HG02973 (cell line): Measurements from ENCODE around the gene SP140L.
"Not testable (repeated sequence)": the region's sequence is repeated elsewhere in the genome, so short reads cannot be mapped to it uniquely, and the experiment has no call there.

Experiments
- ATAC-seq: cut with Tn5 transposase; IDR thresholded peaks from one replicate; pipeline ENCODE4 v1.9.1; 2021; ENCODE audit warnings: moderate library complexity; ENCODE audit not compliant: unreplicated experiment

Gene SP140L

DNA sequence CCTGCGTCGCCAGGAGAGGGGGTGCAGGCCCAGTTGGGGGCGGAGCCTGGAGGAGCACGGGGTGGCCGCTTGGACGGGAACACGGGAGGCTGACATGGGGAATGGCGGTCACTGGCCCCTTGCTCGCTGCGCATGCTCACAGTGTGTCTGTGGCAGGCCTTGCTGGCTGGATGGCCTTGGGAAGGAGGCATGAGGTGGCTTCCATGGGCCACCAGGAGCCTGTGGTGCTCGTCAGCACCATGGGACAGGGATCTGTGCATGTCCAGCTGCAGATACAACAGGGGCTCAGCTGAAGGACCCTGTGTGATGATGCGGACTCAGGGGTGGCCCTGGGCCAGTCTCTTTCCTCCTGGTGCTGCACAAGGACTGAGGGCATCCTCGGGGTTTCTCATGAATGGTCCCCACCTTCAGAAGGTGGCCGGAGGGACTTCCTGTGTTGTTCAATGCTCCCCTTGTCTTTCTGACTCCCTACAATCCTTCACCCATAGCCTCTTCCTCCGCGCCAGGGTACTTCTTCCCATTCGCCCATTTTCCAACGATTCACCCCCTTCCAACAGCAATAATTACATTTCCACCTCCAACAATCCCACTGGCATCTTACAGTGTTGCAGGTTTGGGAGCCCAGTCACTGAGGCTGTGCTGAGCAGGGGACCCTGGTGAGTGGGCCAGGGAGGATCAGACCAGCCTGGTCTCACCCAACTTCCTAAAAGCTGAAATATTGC is 3.4 kb upstream of the SP140L start:
- no peak for ATAC-seq

DNA sequence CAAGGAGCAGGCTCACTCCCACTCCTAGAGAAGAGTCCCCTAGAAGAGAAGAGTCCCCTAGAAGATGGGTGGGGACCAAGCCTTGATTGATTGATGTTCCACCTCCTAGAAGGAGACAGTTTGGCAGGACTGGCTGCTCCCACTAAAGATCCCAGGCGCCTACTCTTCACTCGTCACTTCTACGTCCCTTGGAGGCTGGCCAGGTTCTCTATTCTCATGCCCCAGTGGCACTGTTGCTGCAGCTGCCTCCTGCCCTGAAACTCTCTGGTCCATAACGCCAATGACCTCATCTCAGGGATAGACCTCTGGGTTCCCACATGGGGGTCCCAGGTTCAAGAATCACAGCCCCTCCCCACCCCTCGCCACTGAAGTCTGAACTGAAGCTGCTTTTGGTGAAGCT is 2.5 kb upstream of the SP140L start:
- no peak for ATAC-seq

DNA sequence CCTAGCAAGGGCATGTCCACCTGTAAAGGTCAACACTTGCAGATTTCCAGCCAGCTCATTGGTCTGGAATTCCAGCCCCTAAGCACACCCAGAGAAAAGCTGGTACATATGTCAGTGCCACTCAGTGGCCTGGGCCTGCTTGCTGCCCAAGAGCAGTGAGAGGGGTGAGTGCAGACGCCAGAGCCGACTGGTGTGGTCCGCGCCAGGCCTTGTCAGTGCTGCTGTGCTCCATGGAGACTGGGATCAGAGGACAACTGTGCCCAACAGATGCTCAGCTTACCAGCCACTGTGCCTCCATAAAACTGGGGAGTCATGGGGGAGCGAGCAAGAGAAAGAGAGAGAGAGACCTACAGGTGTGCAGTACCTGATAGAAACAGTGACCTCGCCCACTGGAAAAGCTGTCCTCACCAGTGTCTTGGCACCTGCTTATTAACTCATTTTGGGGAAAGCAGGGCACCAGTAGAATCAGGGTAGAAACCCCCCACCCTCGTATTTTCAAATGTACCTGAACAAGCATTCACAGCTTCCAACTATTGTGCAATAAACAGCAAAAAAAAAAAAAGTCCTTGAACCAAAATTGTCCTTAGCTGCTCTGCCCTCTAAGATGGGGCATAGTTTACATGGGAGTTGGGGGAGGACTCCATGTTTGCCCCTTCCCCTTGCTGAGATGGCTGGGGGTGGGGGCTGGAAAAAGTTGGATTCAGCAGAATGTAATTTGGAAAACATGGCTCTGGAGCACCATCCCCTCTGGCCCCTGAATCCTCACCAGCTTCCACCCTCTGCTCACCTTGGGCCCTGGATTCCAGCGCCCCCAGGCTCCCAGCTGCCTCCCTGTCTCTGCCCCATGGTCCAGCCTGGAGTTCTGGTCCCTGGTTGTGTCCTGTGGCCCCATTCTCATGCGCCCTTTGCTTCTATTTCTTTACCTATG is 1.4 kb upstream of the SP140L start:
- no peak for ATAC-seq

DNA sequence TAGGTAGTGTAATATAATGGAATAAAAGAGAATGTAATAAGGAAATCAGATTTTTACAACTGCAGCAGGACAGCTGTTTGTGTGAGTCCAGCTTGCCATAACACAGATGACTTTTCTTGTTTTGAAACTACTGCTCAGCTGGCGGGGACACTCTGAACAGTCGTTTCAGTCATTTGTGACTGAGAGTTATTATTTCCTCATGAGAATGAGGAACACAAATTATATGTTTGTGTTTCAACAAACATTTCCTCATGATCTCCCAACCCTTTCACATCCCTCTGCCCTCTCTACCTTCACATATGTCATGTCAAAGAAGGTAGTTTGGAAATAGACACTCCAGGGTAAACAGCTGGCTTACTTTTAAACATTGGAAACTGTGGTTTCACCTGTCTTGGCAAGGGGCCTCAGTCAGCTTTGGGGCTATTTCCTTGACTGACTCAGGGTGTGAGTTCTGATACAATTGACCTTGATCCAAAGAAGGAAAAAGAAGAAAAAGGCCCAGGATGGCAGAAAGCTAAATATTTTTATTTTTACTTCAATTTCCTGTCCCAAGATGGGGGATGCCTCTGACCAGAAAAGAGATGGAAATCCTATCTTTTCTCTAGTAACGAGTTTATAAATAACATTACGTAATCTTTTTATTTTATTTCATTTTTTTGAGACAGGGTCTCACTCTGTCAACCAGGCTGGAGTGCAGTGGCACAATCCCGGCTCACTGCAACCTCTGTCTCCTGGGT is 593 bp downstream of the SP140L start:
- ATAC-seq = peak; percentile 73

DNA sequence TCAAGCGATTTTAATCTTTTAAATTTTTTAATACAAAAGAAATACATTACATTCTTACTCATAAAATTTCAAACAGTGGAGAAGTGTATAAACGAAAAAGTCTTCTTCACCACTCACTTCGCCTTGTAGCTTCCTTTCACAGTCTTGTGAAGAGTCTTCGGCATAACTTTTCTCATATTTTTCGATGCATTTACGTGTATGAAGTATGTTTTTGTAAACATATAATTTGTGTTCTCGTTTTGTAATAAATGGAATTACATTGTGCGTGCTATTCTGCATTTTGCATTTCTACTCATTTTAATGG is 1.1 kb downstream of the SP140L start:
- no peak for ATAC-seq

DNA sequence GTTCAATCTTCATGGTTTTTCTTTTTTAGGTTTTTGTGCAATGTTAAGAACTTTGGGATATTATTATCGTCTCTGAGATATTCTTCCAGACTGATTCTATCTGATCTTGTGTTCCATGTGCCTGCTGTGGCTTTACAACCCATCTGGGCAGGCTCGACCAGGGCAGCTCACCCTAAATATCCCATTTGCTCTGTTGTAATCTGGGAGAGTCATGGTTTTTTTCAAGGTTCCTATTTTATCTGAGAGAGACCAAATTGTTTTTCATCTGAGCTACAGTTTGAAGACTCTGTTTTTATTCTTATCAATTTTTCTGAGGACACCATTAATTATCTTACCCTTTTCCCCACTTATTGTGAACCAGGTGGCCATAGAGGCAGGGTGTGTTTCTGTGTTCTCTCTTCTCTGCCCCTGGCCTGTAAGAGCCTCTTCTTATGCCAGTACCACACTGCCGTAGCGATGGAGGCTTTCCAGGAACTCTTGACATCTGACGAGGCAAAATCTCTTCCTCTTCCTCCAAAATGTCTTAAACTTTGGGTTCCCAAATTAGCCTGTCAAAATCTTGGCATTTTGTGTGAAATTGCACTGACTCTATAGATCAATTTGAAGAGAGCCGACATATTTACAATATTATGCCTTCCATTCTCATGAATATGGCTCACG is 3.1 kb downstream of the SP140L start:
- ATAC-seq = no peak

GRCh38 chr2:230330725-230331124 is 3.7 kb downstream of the SP140L start:
- ATAC-seq = no peak

DNA sequence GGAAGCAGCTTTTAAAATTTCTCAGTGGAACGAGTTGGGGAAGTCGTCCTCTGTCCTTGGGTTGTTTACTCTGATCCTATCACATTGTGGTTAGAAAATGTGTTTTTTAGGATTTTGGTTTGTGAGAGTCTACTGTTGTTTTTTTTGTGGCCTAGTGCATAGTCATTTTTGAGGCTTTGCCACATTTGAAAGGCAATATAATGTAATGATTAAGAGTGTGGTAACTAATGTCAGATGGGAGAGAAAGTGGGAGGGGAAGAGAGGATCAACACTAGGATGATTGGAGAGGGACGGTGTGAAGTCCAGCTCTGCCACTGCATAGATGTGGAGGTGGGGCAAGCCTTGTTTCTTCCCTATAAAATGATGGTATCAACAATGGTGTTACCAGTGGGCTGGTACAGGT is 8.5 kb downstream of the SP140L start:
- no peak for ATAC-seq

GRCh38 chr2:230335864-230336506 is 9.0 kb downstream of the SP140L start:
- ATAC-seq = no peak

DNA sequence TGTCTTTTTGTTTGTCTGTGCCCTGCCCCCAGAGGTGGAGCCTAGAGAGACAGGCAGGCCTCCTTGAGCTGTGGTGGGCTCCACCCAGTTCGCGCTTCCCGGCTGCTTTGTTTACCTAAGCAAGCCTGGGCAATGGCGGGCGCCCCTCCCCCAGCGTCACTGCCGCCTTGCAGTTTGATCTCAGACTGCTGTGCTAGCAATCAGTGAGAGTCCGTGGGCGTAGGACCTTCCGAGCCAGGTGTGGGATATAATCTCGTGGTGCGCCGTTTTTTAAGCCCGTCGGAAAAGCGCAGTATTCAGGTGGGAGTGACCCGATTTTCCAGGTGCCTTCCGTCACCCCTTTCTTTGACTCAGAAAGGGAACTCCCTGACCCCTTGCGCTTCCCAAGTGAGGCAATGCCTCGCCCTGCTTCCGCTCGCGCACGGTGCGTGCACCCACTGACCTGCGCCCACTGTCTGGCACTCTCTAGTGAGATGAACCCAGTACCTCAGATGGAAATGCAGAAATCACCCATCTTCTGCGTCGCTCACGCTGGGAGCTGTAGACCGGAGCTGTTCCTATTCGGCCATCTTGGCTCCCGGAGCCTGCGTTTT is 15.0 kb downstream of the SP140L start:
- not testable (repeated sequence) for ATAC-seq

DNA sequence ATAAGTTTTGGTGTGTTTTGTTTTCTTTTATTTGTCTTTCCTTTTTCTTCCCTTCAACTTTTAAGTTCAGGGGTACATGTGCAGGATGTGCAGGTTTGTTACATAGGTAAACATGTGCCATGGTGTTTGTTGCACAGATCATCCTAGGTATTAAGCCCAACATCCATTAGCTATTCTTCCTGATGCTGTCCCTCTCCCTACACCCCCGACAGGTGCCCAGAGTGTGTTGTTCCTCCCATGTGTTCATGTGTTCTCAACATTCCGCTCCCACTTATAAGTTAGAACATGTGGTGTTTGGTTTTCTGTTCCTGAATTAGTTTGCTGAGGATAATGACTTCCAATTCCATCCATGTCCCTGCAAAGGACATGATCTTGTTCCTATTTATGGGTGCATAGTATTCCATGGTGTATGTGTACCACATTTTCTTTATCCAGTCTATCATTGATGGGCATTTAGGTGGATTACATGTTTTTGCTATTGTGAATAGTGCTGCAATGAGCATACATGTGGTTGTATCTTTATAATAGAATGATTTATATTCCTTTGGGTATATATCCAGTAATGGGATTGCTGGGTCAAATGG is 16.1 kb downstream of the SP140L start:
- ATAC-seq = not testable (repeated sequence)

DNA sequence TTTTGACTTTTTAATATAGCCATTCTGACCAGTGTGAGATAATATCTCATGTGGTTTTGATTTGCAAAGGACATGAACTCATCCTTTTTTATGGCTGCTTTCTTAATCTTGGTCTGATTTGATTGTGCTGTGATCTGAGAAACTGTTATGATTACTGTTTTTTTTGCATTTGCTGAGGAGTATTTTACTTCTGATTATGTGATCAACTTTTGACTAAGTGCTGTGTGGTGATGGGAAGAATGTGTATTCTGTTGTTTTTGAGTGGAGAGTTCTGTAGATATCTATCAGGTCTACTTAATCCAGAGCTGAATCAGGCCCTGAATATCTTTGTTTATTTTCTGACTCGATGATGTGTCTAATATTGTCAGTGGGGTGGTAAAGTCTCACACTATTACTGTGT is 16.8 kb downstream of the SP140L start:
- ATAC-seq = no peak

- no peak for ATAC-seq
Observed at GRCh38 chr2:230346465-230346864, 19.5 kb downstream of the SP140L start.

GRCh38 chr2:230346921-230347533 is 20.0 kb downstream of the SP140L start:
- no peak for ATAC-seq

- ATAC-seq = peak; percentile 74
Observed at GRCh38 chr2:230347659-230348305, 20.8 kb downstream of the SP140L start.

- ATAC-seq = no peak
Observed at GRCh38 chr2:230348787-230349186, 21.8 kb downstream of the SP140L start.

GRCh38 chr2:230356084-230356483 is 29.1 kb downstream of the SP140L start:
- ATAC-seq = no peak

GRCh38 chr2:230358305-230358704 is 31.3 kb downstream of the SP140L start:
- ATAC-seq = no peak

GRCh38 chr2:230360028-230360427 is 33.0 kb downstream of the SP140L start:
- no peak for ATAC-seq
